HepG2 (cell line): ENCODE measurements around the gene RBM43. TPM values are rescaled to one million over a fixed set of nuclear protein-coding genes. Genes with fewer than 3 reads are reported as not detected.

Experiments
- ARID4A ChIP-seq: sonication (generic); formaldehyde crosslinking; IDR thresholded peaks from 2 replicates; pipeline ENCODE4 v1.5.0; 2020; ENCODE audit warnings: mild to moderate bottlenecking, missing genetic modification reagents, borderline replicate concordance
- ATM ChIP-seq: fragments of 450-650 bp; IDR thresholded peaks from 2 replicates; pipeline ENCODE4 v1.7.1; 2017; ENCODE audit warnings: mild to moderate bottlenecking, borderline replicate concordance
- CBFB ChIP-seq: sonication (generic); formaldehyde crosslinking; IDR thresholded peaks from 2 replicates; pipeline ENCODE4 v1.4.0; 2020; ENCODE audit warnings: missing genetic modification reagents
- HDAC2 ChIP-seq: sonication (generic); formaldehyde crosslinking; IDR thresholded peaks from 2 replicates; pipeline ENCODE4 v1.4.0; 2020; ENCODE audit warnings: missing genetic modification reagents
- HMG20A ChIP-seq: IDR thresholded peaks from 2 replicates; pipeline ENCODE4 v1.6.1; 2016; ENCODE audit warnings: borderline replicate concordance
- HNF4A ChIP-seq: sonication (generic); formaldehyde crosslinking; IDR thresholded peaks from 2 replicates; pipeline ENCODE4 v1.4.0; 2020; ENCODE audit warnings: missing genetic modification reagents
- HOXD1 ChIP-seq: sonication (generic); formaldehyde crosslinking; IDR thresholded peaks from 2 replicates; pipeline ENCODE4 v1.5.0; 2020; ENCODE audit warnings: missing genetic modification reagents
- JUND ChIP-seq: sonication (generic); formaldehyde crosslinking; IDR thresholded peaks from 2 replicates; pipeline ENCODE4 v1.8.0; 2022; ENCODE audit warnings: mild to moderate bottlenecking, missing genetic modification reagents
- MEIS1 ChIP-seq: sonication (generic); formaldehyde crosslinking; IDR thresholded peaks from 2 replicates; pipeline ENCODE4 v1.9.0; 2021; ENCODE audit warnings: mild to moderate bottlenecking, missing genetic modification reagents, moderate library complexity, borderline replicate concordance
- YEATS2 ChIP-seq: sonication (generic); formaldehyde crosslinking; IDR thresholded peaks from 2 replicates; pipeline ENCODE4 v1.4.0; 2020; ENCODE audit warnings: missing genetic modification reagents, borderline replicate concordance
- ZNF205 ChIP-seq: IDR thresholded peaks from 2 replicates; pipeline ENCODE4 v1.6.1; 2018; ENCODE audit warnings: missing biosample characterization, missing genetic modification reagents
- ZNF317 ChIP-seq: sonication (generic); formaldehyde crosslinking; IDR thresholded peaks from 2 replicates; pipeline ENCODE4 v1.5.0; 2020; ENCODE audit warnings: mild to moderate bottlenecking, missing genetic modification reagents
- ZNF335 ChIP-seq: sonication (generic); formaldehyde crosslinking; IDR thresholded peaks from 2 replicates; pipeline ENCODE4 v1.4.0; 2020; ENCODE audit warnings: missing genetic modification reagents
- ZNF337 ChIP-seq: sonication (generic); formaldehyde crosslinking; IDR thresholded peaks from 2 replicates; pipeline ENCODE4 v1.5.1; 2020; ENCODE audit warnings: missing genetic modification reagents, low read depth, mild to moderate bottlenecking, borderline replicate concordance
- ZNF513 ChIP-seq: sonication (generic); formaldehyde crosslinking; conservative IDR thresholded peaks from 2 replicates; pipeline ENCODE4 v1.5.0; 2020; ENCODE audit warnings: missing genetic modification reagents
- ZNF740 ChIP-seq: sonication (generic); formaldehyde crosslinking; IDR thresholded peaks from 2 replicates; pipeline ENCODE4 v1.4.0; 2020; ENCODE audit warnings: missing genetic modification reagents
- polyA plus RNA-seq, 8 experiments: library from polyadenylated mRNA; depleted of rRNA in 3 of 8; stranded (reverse) in 7 of 8; unstranded in 1 of 8; fragments of >200 nt; fragmentation: Illumina TruSeq in 4 of 8; extraction: Trizol in 4 of 8; gene quantifications; 2 replicates each; pipeline versions ENCODE4 v1.2.1 to v1.2.3, GENCODE V29; 2011 to 2016; ENCODE audit warnings: low read depth in 4 of 8, missing spikeins in 1 of 8, mixed read lengths in 1 of 8; ENCODE audit not compliant: insufficient read depth in 1 of 8
- total RNA-seq, 5 experiments: library from RNA; depleted of rRNA; stranded (reverse); fragments of >200 nt; fragmentation: Illumina TruSeq; extraction: Trizol; gene quantifications; 2 replicates each; pipeline ENCODE4 v1.2.3, GENCODE V29; 2016; ENCODE audit warnings: low read depth in 1 of 5
- TF ChIP-seq, protein P1 (sequence below): sonication (generic); formaldehyde crosslinking; IDR thresholded peaks from 2 replicates; pipeline ENCODE4 v1.4.0; 2020; ENCODE audit warnings: mild to moderate bottlenecking, missing genetic modification reagents

RBM43 gene
- total and polyA plus RNA-seq, 2 of the 13 experiments (the other 11 are each of a cell fraction or from before 2014, with no cell fraction given), result 0.31 to 0.70 TPM

- TF ChIP-seq MEIS1 (CRISPR knock-in tag) (no peak), YEATS2 (CRISPR knock-in tag) (no peak), HMG20A (CRISPR knock-in tag) (peak; percentile 53; the same call in 1 of the 2 replicates), ZNF317 (CRISPR knock-in tag) (no peak), HDAC2 (CRISPR knock-in tag) (no peak), HNF4A (CRISPR knock-in tag) (peak; percentile 88), ZNF740 (CRISPR knock-in tag) (no peak), ATM (no peak), HOXD1 (CRISPR knock-in tag) (no peak), ZNF513 (CRISPR knock-in tag) (no peak), ZNF335 (CRISPR knock-in tag) (no peak), ARID4A (CRISPR knock-in tag) (peak; percentile 40; the same call in 1 of the 2 replicates), ZNF337 (no peak), CBFB (CRISPR knock-in tag) (no peak), JUND (CRISPR knock-in tag) (no peak), ZNF205 (CRISPR knock-in tag) (no peak)
- TF ChIP-seq, protein P1, sequence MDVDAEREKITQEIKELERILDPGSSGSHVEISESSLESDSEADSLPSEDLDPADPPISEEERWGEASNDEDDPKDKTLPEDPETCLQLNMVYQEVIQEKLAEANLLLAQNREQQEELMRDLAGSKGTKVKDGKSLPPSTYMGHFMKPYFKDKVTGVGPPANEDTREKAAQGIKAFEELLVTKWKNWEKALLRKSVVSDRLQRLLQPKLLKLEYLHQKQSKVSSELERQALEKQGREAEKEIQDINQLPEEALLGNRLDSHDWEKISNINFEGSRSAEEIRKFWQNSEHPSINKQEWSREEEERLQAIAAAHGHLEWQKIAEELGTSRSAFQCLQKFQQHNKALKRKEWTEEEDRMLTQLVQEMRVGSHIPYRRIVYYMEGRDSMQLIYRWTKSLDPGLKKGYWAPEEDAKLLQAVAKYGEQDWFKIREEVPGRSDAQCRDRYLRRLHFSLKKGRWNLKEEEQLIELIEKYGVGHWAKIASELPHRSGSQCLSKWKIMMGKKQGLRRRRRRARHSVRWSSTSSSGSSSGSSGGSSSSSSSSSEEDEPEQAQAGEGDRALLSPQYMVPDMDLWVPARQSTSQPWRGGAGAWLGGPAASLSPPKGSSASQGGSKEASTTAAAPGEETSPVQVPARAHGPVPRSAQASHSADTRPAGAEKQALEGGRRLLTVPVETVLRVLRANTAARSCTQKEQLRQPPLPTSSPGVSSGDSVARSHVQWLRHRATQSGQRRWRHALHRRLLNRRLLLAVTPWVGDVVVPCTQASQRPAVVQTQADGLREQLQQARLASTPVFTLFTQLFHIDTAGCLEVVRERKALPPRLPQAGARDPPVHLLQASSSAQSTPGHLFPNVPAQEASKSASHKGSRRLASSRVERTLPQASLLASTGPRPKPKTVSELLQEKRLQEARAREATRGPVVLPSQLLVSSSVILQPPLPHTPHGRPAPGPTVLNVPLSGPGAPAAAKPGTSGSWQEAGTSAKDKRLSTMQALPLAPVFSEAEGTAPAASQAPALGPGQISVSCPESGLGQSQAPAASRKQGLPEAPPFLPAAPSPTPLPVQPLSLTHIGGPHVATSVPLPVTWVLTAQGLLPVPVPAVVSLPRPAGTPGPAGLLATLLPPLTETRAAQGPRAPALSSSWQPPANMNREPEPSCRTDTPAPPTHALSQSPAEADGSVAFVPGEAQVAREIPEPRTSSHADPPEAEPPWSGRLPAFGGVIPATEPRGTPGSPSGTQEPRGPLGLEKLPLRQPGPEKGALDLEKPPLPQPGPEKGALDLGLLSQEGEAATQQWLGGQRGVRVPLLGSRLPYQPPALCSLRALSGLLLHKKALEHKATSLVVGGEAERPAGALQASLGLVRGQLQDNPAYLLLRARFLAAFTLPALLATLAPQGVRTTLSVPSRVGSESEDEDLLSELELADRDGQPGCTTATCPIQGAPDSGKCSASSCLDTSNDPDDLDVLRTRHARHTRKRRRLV (CRISPR knock-in tag), result no peak
These were observed 2.6 kb upstream of the RBM43 start (continued) for GRCh38 chr2:151264157-151264825.
